GM21825 (cell line): ENCODE measurements around the gene EGLN3.

Source experiments
- ATAC-seq: cut with Tn5 transposase; IDR thresholded peaks from one replicate; pipeline ENCODE4 v1.9.1; 2021; ENCODE audit warnings: mild to moderate bottlenecking, moderate library complexity; ENCODE audit not compliant: unreplicated experiment

The EGLN3 gene

DNA sequence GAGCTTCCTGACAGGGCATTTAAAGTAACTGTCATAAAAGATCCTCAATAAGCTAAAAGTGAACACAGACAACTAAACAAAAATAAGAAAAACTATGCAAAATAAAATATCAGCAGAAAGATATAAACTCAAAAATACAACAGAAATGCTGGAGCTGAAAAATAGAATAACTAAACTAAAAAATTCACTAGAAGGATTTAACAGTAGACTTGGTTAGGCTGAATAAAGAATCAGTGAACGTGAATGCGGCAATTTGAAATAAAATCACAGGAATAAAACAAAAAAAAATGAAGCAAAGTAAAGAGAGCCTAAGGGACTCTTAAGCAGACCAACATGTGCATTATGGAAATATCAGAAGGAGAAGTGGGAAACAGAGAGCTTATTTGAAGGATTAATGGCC, 74.6 kb downstream of the EGLN3 start:
- no peak for ATAC-seq
